Measurements from ENCODE around the gene DEDD.

DNA sequence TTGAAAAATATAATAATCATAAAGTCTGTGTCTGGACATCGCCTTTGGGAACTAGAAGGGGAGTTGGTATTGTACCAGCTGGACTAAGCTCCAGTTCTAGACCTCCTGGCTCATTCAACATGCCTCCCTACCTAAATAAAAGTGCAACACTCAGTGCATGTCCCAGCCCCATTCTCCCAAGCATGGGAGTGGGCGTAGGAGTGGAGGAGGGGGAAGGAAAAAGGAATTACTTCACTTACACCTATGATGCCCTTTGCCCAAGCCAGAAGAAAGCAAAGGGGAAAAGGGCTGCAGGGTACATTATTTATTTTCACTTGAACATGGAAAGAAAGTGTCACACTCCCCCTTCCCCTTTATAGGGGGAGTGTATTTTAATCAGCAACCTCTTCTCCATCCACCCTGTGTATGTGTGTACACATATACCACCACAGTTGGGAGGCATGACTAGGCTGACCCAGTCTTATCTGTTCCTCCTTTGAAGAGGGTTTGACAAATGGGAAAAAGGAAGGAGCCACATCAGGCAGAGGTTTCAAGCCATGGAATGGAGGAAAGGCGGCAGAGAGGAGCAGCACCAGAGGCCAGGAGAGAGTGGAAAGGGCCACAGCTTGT lies 11.3 kb downstream of the DEDD start:
- no peak for TF ChIP-seq EZH2 (IDR thresholded peaks at IDR 0.05; ENCODE audit: low read depth, unreplicated experiment)
- no peak for TF ChIP-seq EZH2phosphoT487 (IDR thresholded peaks at IDR 0.05; ENCODE audit: unreplicated experiment)
- TF ChIP-seq POLR2AphosphoS5 (IDR thresholded peaks at IDR 0.05; ENCODE audit: low read depth): no peak
- no peak for TF ChIP-seq CTCF (conservative IDR thresholded peaks at IDR 0.05; ENCODE audit: low read depth in 2 of 2)
- TF ChIP-seq REST (IDR thresholded peaks at IDR 0.05; ENCODE audit: unreplicated experiment): no peak
- TF ChIP-seq CREB1 (CRISPR knock-in tag; IDR thresholded peaks at IDR 0.05; ENCODE audit: low read depth): no peak
- no peak for TF ChIP-seq NANOG (IDR thresholded peaks at IDR 0.05; ENCODE audit: borderline replicate concordance)
- TF ChIP-seq ZNF114 (CRISPR knock-in tag; IDR thresholded peaks at IDR 0.05): no peak
- TF ChIP-seq, protein P1, sequence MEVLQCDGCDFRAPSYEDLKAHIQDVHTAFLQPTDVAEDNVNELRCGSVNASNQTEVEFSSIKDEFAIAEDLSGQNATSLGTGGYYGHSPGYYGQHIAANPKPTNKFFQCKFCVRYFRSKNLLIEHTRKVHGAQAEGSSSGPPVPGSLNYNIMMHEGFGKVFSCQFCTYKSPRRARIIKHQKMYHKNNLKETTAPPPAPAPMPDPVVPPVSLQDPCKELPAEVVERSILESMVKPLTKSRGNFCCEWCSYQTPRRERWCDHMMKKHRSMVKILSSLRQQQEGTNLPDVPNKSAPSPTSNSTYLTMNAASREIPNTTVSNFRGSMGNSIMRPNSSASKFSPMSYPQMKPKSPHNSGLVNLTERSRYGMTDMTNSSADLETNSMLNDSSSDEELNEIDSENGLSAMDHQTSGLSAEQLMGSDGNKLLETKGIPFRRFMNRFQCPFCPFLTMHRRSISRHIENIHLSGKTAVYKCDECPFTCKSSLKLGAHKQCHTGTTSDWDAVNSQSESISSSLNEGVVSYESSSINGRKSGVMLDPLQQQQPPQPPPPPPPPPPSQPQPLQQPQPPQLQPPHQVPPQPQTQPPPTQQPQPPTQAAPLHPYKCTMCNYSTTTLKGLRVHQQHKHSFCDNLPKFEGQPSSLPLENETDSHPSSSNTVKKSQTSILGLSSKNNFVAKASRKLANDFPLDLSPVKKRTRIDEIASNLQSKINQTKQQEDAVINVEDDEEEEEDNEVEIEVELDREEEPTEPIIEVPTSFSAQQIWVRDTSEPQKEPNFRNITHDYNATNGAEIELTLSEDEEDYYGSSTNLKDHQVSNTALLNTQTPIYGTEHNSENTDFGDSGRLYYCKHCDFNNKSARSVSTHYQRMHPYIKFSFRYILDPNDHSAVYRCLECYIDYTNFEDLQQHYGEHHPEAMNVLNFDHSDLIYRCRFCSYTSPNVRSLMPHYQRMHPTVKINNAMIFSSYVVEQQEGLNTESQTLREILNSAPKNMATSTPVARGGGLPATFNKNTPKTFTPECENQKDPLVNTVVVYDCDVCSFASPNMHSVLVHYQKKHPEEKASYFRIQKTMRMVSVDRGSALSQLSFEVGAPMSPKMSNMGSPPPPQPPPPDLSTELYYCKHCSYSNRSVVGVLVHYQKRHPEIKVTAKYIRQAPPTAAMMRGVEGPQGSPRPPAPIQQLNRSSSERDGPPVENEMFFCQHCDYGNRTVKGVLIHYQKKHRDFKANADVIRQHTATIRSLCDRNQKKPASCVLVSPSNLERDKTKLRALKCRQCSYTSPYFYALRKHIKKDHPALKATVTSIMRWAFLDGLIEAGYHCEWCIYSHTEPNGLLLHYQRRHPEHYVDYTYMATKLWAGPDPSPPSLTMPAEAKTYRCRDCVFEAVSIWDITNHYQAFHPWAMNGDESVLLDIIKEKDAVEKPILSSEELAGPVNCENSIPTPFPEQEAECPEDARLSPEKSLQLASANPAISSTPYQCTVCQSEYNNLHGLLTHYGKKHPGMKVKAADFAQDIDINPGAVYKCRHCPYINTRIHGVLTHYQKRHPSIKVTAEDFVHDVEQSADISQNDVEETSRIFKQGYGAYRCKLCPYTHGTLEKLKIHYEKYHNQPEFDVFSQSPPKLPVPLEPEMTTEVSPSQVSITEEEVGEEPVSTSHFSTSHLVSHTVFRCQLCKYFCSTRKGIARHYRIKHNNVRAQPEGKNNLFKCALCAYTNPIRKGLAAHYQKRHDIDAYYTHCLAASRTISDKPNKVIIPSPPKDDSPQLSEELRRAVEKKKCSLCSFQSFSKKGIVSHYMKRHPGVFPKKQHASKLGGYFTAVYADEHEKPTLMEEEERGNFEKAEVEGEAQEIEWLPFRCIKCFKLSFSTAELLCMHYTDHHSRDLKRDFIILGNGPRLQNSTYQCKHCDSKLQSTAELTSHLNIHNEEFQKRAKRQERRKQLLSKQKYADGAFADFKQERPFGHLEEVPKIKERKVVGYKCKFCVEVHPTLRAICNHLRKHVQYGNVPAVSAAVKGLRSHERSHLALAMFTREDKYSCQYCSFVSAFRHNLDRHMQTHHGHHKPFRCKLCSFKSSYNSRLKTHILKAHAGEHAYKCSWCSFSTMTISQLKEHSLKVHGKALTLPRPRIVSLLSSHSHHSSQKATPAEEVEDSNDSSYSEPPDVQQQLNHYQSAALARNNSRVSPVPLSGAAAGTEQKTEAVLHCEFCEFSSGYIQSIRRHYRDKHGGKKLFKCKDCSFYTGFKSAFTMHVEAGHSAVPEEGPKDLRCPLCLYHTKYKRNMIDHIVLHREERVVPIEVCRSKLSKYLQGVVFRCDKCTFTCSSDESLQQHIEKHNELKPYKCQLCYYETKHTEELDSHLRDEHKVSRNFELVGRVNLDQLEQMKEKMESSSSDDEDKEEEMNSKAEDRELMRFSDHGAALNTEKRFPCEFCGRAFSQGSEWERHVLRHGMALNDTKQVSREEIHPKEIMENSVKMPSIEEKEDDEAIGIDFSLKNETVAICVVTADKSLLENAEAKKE (CRISPR knock-in tag; IDR thresholded peaks at IDR 0.05): no peak
- no peak for TF ChIP-seq ZNF331 (CRISPR knock-in tag; IDR thresholded peaks at IDR 0.05; ENCODE audit: low read depth)
- no peak for TF ChIP-seq STAT1 (IDR thresholded peaks at IDR 0.05; ENCODE audit: unreplicated experiment)
